Activated T-cell treated with anti-CD3 and anti-CD28 coated beads for 48 hours (primary cell): Measurements from ENCODE around the gene CXCL6.

ENCODE experiments used
- DNase-seq: peaks from one replicate; pipeline ENCODE4 v3.0.0-alpha.2; 2020; ENCODE audit warnings: low read depth

Gene CXCL6

GRCh38 chr4:73868206-73869129, 32.0 kb downstream of the CXCL6 start:
- DNase-seq = no peak

GRCh38 chr4:73869130-73870055, 32.9 kb downstream of the CXCL6 start, which contains the start of gene CXCL1:
TSS of gene CXCL1 (plus strand) at chr4:73869393. CDS start at chr4:73869471, 78 bp downstream.
- no peak for DNase-seq

- no peak for DNase-seq
Measured at GRCh38 chr4:73870260-73870659, 33.8 kb downstream of the CXCL6 start.

- no peak for DNase-seq
Measured at GRCh38 chr4:73870768-73871167, 34.3 kb downstream of the CXCL6 start.

- no peak for DNase-seq
Measured at GRCh38 chr4:73871511-73872310, 35.2 kb downstream of the CXCL6 start.

GRCh38 chr4:73872316-73873108, 36.0 kb downstream of the CXCL6 start:
- no peak for DNase-seq

GRCh38 chr4:73874386-73874785, 37.9 kb downstream of the CXCL6 start:
- DNase-seq = no peak

- no peak for DNase-seq
Measured at GRCh38 chr4:73875401-73875800, 38.9 kb downstream of the CXCL6 start.

GRCh38 chr4:73883306-73883705, 46.8 kb downstream of the CXCL6 start:
- no peak for DNase-seq

- DNase-seq = no peak
Measured at GRCh38 chr4:73885574-73886267, 49.2 kb downstream of the CXCL6 start.
